ENCODE measurements around the gene LARP7. TPM values are rescaled to one million over a fixed set of nuclear protein-coding genes. Genes with fewer than 3 reads are reported as not detected.

The LARP7 gene
- total RNA-seq, 5 donors from 2014 or later (not counting 1 experiment from before 2014, with no cell fraction given) = 30.6 to 50.1 (median 37.4) TPM

GRCh38 chr4:112680996-112681395, 44.1 kb downstream of the LARP7 start:
- H3K36me3 ChIP-seq (ENCODE audit: control insufficient read depth in 2 of 2, extremely low read depth in 1 of 2, insufficient read depth in 1 of 2, low read length in 1 of 2) = no peaks in the 10 kb centered on the region
- H3K4me1 Mint-ChIP-seq = no peaks in the 10 kb centered on the region
- no peak for DNase-seq
- ChIA-PET POLR2A (no interaction called here), CTCF (no interaction called here)
- H3K27me3 ChIP-seq (replicated peaks in 1 of 2; ENCODE audit: control insufficient read depth in 2 of 2, extremely low read depth in 1 of 2, insufficient read depth in 2 of 2, low read length in 1 of 2) = no peaks in the 10 kb centered on the region
- H3K4me3 ChIP-seq (ENCODE audit: control insufficient read depth in 1 of 2, extremely low read depth in 1 of 2, low read length in 1 of 2) = no peak overlapping the region
- H3K36me3 Mint-ChIP-seq = no peaks in the 10 kb centered on the region
- ATAC-seq (replicated peaks in 1 of 4) = no peak
- no peak overlapping the region for H3K27ac Mint-ChIP-seq
- no peaks in the 10 kb centered on the region for H3K4me1 ChIP-seq (ENCODE audit: control insufficient read depth in 1 of 2, extremely low read depth in 1 of 2, insufficient read depth in 2 of 2, low read length in 2 of 2)
- WGBS (ENCODE audit: insufficient coverage) = no CpG with 5 or more reads among the region's 2 CpGs
- no peaks in the 10 kb centered on the region for H3K9me3 ChIP-seq
- peaks cover 1 to 6% of the 10 kb centered on the region in 2 donors for H3K27me3 Mint-ChIP-seq
- H3K4me3 Mint-ChIP-seq = no peak overlapping the region
- no peaks in the 10 kb centered on the region for H3K9me3 Mint-ChIP-seq
- H3K27ac ChIP-seq (ENCODE audit: low read length) = no peak overlapping the region

- CTCF ChIA-PET = no interaction called here
- Histone ChIP-seq H3K9me3 (no peaks in the 10 kb centered on the region), H3K27me3 (replicated peaks in 1 of 2; ENCODE audit: control insufficient read depth in 2 of 2, extremely low read depth in 1 of 2, insufficient read depth in 2 of 2, low read length in 1 of 2) (peaks cover 0 to 12% of the 10 kb centered on the region in 2 experiments), H3K4me3 (ENCODE audit: control insufficient read depth in 1 of 2, extremely low read depth in 1 of 2, low read length in 1 of 2) (no peak overlapping the region), H3K36me3 (ENCODE audit: control insufficient read depth in 2 of 2, extremely low read depth in 1 of 2, insufficient read depth in 1 of 2, low read length in 1 of 2) (no peaks in the 10 kb centered on the region), H3K4me1 (ENCODE audit: control insufficient read depth in 1 of 2, extremely low read depth in 1 of 2, insufficient read depth in 2 of 2, low read length in 2 of 2) (no peaks in the 10 kb centered on the region), H3K27ac (ENCODE audit: low read length) (no peak overlapping the region)
- Mint-ChIP-seq H3K4me3 (no peak overlapping the region), H3K4me1 (no peaks in the 10 kb centered on the region), H3K27me3 (peaks cover 4 to 6% of the 10 kb centered on the region in 2 donors), H3K27ac (no peak overlapping the region), H3K9me3 (no peaks in the 10 kb centered on the region), H3K36me3 (no peaks in the 10 kb centered on the region)
- DNase-seq = no peak
- ATAC-seq (replicated peaks in 1 of 4) = no peak
- WGBS (ENCODE audit: insufficient coverage) = 89% methylated on average over 10 of the region's 10 CpGs
- POLR2A ChIA-PET = no interaction called here
These were observed 56.6 kb downstream of the LARP7 start for GRCh38 chr4:112693507-112693906.

GRCh38 chr4:112700679-112701078, 63.7 kb downstream of the LARP7 start:
- WGBS (ENCODE audit: insufficient coverage) = no CpG with 5 or more reads among the region's 3 CpGs
- Mint-ChIP-seq H3K27ac (no peak overlapping the region), H3K9me3 (no peaks in the 10 kb centered on the region), H3K4me3 (no peak overlapping the region), H3K36me3 (no peaks in the 10 kb centered on the region), H3K27me3 (peaks cover 35 to 40% of the 10 kb centered on the region in 2 donors), H3K4me1 (peaks cover 10 to 11% (median 10%) of the 10 kb centered on the region in 3 donors)
- H3K36me3 ChIP-seq (ENCODE audit: control insufficient read depth in 2 of 2, extremely low read depth in 1 of 2, insufficient read depth in 1 of 2, low read length in 1 of 2) = no peaks in the 10 kb centered on the region
- CTCF ChIA-PET = no interaction called here
- H3K4me3 ChIP-seq (ENCODE audit: control insufficient read depth in 1 of 2, extremely low read depth in 1 of 2, low read length in 1 of 2) = no peak overlapping the region
- POLR2A ChIA-PET = interaction anchor here in 1 of 2 donors (0.5 kb wide), 1 partner anchor 17 kb away, joined by 3 read pairs; no protein-coding TSS in a partner anchor
- no peak overlapping the region for H3K27ac ChIP-seq (ENCODE audit: low read length)
- ATAC-seq (replicated peaks in 1 of 4) = no peak
- H3K27me3 ChIP-seq (replicated peaks in 1 of 2; ENCODE audit: control insufficient read depth in 2 of 2, extremely low read depth in 1 of 2, insufficient read depth in 2 of 2, low read length in 1 of 2) = peaks cover 16 to 32% of the 10 kb centered on the region in 2 experiments
- peaks cover 0 to 8% of the 10 kb centered on the region in 2 experiments for H3K4me1 ChIP-seq (ENCODE audit: control insufficient read depth in 1 of 2, extremely low read depth in 1 of 2, insufficient read depth in 2 of 2, low read length in 2 of 2)
- DNase-seq = no peak
- H3K9me3 ChIP-seq = no peaks in the 10 kb centered on the region

- H3K27me3 Mint-ChIP-seq = peaks cover 45 to 48% of the 10 kb centered on the region in 2 donors
- H3K27me3 ChIP-seq (replicated peaks in 1 of 2; ENCODE audit: control insufficient read depth in 2 of 2, extremely low read depth in 1 of 2, insufficient read depth in 2 of 2, low read length in 1 of 2) = peaks cover 25 to 31% of the 10 kb centered on the region in 2 experiments
- no peak overlapping the region for H3K4me3 ChIP-seq (ENCODE audit: control insufficient read depth in 1 of 2, extremely low read depth in 1 of 2, low read length in 1 of 2)
- ATAC-seq (replicated peaks in 1 of 4) (no peak), DNase-seq (no peak)
- ChIA-PET CTCF (no interaction called here), POLR2A (no interaction called here)
- H3K9me3 Mint-ChIP-seq = no peaks in the 10 kb centered on the region
- H3K36me3 Mint-ChIP-seq = no peaks in the 10 kb centered on the region
- no peak overlapping the region for H3K27ac ChIP-seq (ENCODE audit: low read length)
- no peaks in the 10 kb centered on the region for H3K36me3 ChIP-seq (ENCODE audit: control insufficient read depth in 2 of 2, extremely low read depth in 1 of 2, insufficient read depth in 1 of 2, low read length in 1 of 2)
- H3K27ac Mint-ChIP-seq = no peak overlapping the region
- H3K4me3 Mint-ChIP-seq = no peak overlapping the region
- no peaks in the 10 kb centered on the region for H3K9me3 ChIP-seq
- no CpG with 5 or more reads among the region's 1 CpG for WGBS (ENCODE audit: insufficient coverage)
- peaks cover 17 to 20% (median 18%) of the 10 kb centered on the region in 3 donors for H3K4me1 Mint-ChIP-seq
- H3K4me1 ChIP-seq (ENCODE audit: control insufficient read depth in 1 of 2, extremely low read depth in 1 of 2, insufficient read depth in 2 of 2, low read length in 2 of 2) = peaks cover 0 to 15% of the 10 kb centered on the region in 2 experiments
These were observed 65.9 kb downstream of the LARP7 start for GRCh38 chr4:112702892-112703291.

GRCh38 chr4:112704322-112704721, 67.4 kb downstream of the LARP7 start:
- Mint-ChIP-seq H3K27ac (peak overlapping the region in 1 of 2 donors; percentile 70), H3K36me3 (no peaks in the 10 kb centered on the region), H3K9me3 (no peaks in the 10 kb centered on the region), H3K27me3 (peaks cover 46 to 52% of the 10 kb centered on the region in 2 donors), H3K4me1 (peaks cover 17 to 20% (median 18%) of the 10 kb centered on the region in 3 donors), H3K4me3 (peak overlapping the region; percentile 77 to 82 (median 78))
- ATAC-seq (replicated peaks in 1 of 4) (no peak), DNase-seq (no peak)
- no peaks in the 10 kb centered on the region for H3K9me3 ChIP-seq
- 37% methylated on average over 3 of the region's 7 CpGs for WGBS (ENCODE audit: insufficient coverage)
- no peak overlapping the region for H3K27ac ChIP-seq (ENCODE audit: low read length)
- POLR2A ChIA-PET = no interaction called here
- H3K4me3 ChIP-seq (ENCODE audit: control insufficient read depth in 1 of 2, extremely low read depth in 1 of 2, low read length in 1 of 2) = no peak overlapping the region
- H3K27me3 ChIP-seq (replicated peaks in 1 of 2; ENCODE audit: control insufficient read depth in 2 of 2, extremely low read depth in 1 of 2, insufficient read depth in 2 of 2, low read length in 1 of 2) = peaks cover 25 to 26% of the 10 kb centered on the region in 2 experiments
- CTCF ChIA-PET = no interaction called here
- H3K36me3 ChIP-seq (ENCODE audit: control insufficient read depth in 2 of 2, extremely low read depth in 1 of 2, insufficient read depth in 1 of 2, low read length in 1 of 2) = no peaks in the 10 kb centered on the region
- H3K4me1 ChIP-seq (ENCODE audit: control insufficient read depth in 1 of 2, extremely low read depth in 1 of 2, insufficient read depth in 2 of 2, low read length in 2 of 2) = peaks cover 0 to 15% of the 10 kb centered on the region in 2 experiments

GRCh38 chr4:112704991-112705845, 68.3 kb downstream of the LARP7 start:
- DNase-seq = peak in 2 of 35 experiments; percentile 4 to 5
- 2% methylated on average over 6 of the region's 43 CpGs for WGBS (ENCODE audit: insufficient coverage)
- Histone ChIP-seq H3K4me1 (ENCODE audit: control insufficient read depth in 1 of 2, extremely low read depth in 1 of 2, insufficient read depth in 2 of 2, low read length in 2 of 2) (peaks cover 0 to 15% of the 10 kb centered on the region in 2 experiments), H3K27me3 (replicated peaks in 1 of 2; ENCODE audit: control insufficient read depth in 2 of 2, extremely low read depth in 1 of 2, insufficient read depth in 2 of 2, low read length in 1 of 2) (peaks cover 25 to 29% of the 10 kb centered on the region in 2 experiments), H3K36me3 (ENCODE audit: control insufficient read depth in 2 of 2, extremely low read depth in 1 of 2, insufficient read depth in 1 of 2, low read length in 1 of 2) (no peaks in the 10 kb centered on the region), H3K9me3 (no peaks in the 10 kb centered on the region), H3K27ac (ENCODE audit: low read length) (no peak overlapping the region), H3K4me3 (ENCODE audit: control insufficient read depth in 1 of 2, extremely low read depth in 1 of 2, low read length in 1 of 2) (peak overlapping the region; percentile 34 to 62)
- POLR2A ChIA-PET = interaction anchor here in 1 of 2 donors (0.6 kb wide), 1 partner anchor 51 kb away, joined by 5 read pairs; no protein-coding TSS in a partner anchor
- Mint-ChIP-seq H3K27ac (peak overlapping the region in 1 of 2 donors; percentile 36), H3K4me1 (peaks cover 17 to 20% (median 18%) of the 10 kb centered on the region in 3 donors), H3K36me3 (no peaks in the 10 kb centered on the region), H3K27me3 (peaks cover 47 to 60% of the 10 kb centered on the region in 2 donors), H3K9me3 (no peaks in the 10 kb centered on the region), H3K4me3 (peak overlapping the region; percentile 77 to 82 (median 78))
- peak in 3 of 4 experiments; percentile 21 to 34 (median 31) for ATAC-seq (replicated peaks in 1 of 4)
- CTCF ChIA-PET = no interaction called here
